Esophagus muscularis mucosa (tissue), 4 donors: ENCODE data around the gene FBN1. TPM values are rescaled to one million over a fixed set of nuclear protein-coding genes. Genes with fewer than 3 reads are reported as not detected.

Source experiments
- DNase-seq: peaks from one replicate; pipeline ENCODE4 v3.0.0-alpha.2; 2017; ENCODE audit errors: extremely low spot score
- H3K27ac ChIP-seq, 4 donors: fragments of 200-600 bp; sonication (generic); replicated peaks in 1 of 4; 1 replicate in 3 of 4; 2 replicates in 1 of 4; pipeline ENCODE4 v1.5.1; 2016 to 2019; ENCODE audit warnings: mild to moderate bottlenecking in 1 of 4
- H3K27me3 ChIP-seq, 4 donors: fragments of 200-600 bp; sonication (generic); one replicate each; pipeline versions ENCODE4 v1.5.1 to v1.6.0; 2016 to 2019
- H3K36me3 ChIP-seq, 4 donors: fragments of 200-600 bp; sonication (generic); one replicate each; pipeline ENCODE4 v1.5.1; 2016 to 2019
- H3K4me1 ChIP-seq, 4 donors: fragments of 200-600 bp; sonication (generic); one replicate each; pipeline ENCODE4 v1.5.1; 2016 to 2019
- H3K4me3 ChIP-seq, 4 donors: fragments of 200-600 bp; sonication (generic); 1 replicate in 2 of 4; 2 replicates in 2 of 4; pipeline ENCODE4 v1.5.1; 2016 to 2019; ENCODE audit warnings: mild to moderate bottlenecking in 4 of 4, moderate library complexity in 1 of 4
- H3K9me3 ChIP-seq, 4 donors: fragments of 200-600 bp; sonication (generic); 1 replicate in 3 of 4; 2 replicates in 1 of 4; pipeline ENCODE4 v1.5.1; 2016 to 2019
- CTCF ChIP-seq, 3 experiments: fragments of 200-600 bp in 2 of 3; fragments of 450-650 bp in 1 of 3; sonication (generic) in 2 of 3; IDR thresholded peaks; one replicate each; pipeline ENCODE4 v1.5.1; 2017 to 2019; ENCODE audit warnings: antibody characterized with exemption in 3 of 3, mild to moderate bottlenecking in 2 of 3, moderate library complexity in 1 of 3
- EP300 ChIP-seq: sonication (generic); formaldehyde crosslinking; IDR thresholded peaks from one replicate; pipeline ENCODE4 v1.6.1; 2017; ENCODE audit warnings: antibody characterized with exemption
- POLR2A ChIP-seq: fragments of 450-650 bp; IDR thresholded peaks from one replicate; pipeline ENCODE4 v1.6.1; 2017; ENCODE audit warnings: antibody characterized with exemption, moderate library complexity, mild to moderate bottlenecking, low read depth
- POLR2AphosphoS5 ChIP-seq, 2 donors: sonication (generic); formaldehyde crosslinking; IDR thresholded peaks; one replicate each; pipeline ENCODE4 v1.6.1; 2017; ENCODE audit warnings: antibody characterized with exemption in 2 of 2
- WGBS: methylation state at CpG from one replicate; pipeline ENCODE4 v1.1.5; 2018; 5-methylcytosine and 5-hydroxymethylcytosine counted together
- intact Hi-C: fragments of 100-400 bp; cut with DNase I; formaldehyde crosslinking; loops from one replicate; pipeline ENCODE4 v1.15.1; 2023
- total RNA-seq, 4 donors: library from RNA; depleted of rRNA; stranded (reverse); fragments of >200 nt; gene quantifications; one replicate each; pipeline versions ENCODE4 v1.1.0 to v1.2.1, GENCODE V29; 2016

The FBN1 gene
- total RNA-seq, 4 donors from 2014 or later = 159 to 253 (median 226) TPM

- no peak for DNase-seq
- Histone ChIP-seq H3K27ac (peak overlapping the region; percentile 92 to 96 (median 95)), H3K27me3 (no peaks in the 10 kb centered on the region), H3K4me3 (peak overlapping the region; percentile 90 to 93 (median 92)), H3K4me1 (peaks cover 3 to 62% (median 54%) of the 10 kb centered on the region in 4 donors), H3K9me3 (no peaks in the 10 kb centered on the region), H3K36me3 (no peaks in the 10 kb centered on the region)
- WGBS = 16% methylated on average over 12 of the region's 12 CpGs
- intact Hi-C loops = loop anchor here (5.0 to 10.0 kb wide), 4 partner anchors 117 to 289 kb away; no protein-coding TSS in a partner anchor
- TF ChIP-seq CTCF (IDR thresholded peaks at IDR 0.05) = no peak
- TF ChIP-seq POLR2AphosphoS5 (IDR thresholded peaks at IDR 0.05) = no peak
- no peak for TF ChIP-seq POLR2A
- no peak for TF ChIP-seq EP300
These were observed 1.6 kb downstream of the FBN1 start for GRCh38 chr15:48643776-48644466.

GRCh38 chr15:48643206-48643605, 2.3 kb downstream of the FBN1 start:
- H3K27ac ChIP-seq = peak overlapping the region; percentile 92 to 96 (median 95)
- H3K4me1 ChIP-seq = peaks cover 3 to 64% (median 61%) of the 10 kb centered on the region in 4 donors
- H3K4me3 ChIP-seq = peak overlapping the region; percentile 90 to 93 (median 92)
- TF ChIP-seq CTCF (IDR thresholded peaks at IDR 0.05) (no peak), POLR2AphosphoS5 (IDR thresholded peaks at IDR 0.05) (no peak), POLR2A (no peak), EP300 (no peak)
- 31% methylated on average over 3 of the region's 3 CpGs for WGBS
- intact Hi-C loops = loop anchor here (5.0 to 10.0 kb wide), 4 partner anchors 116 to 288 kb away; no protein-coding TSS in a partner anchor
- no peaks in the 10 kb centered on the region for H3K36me3 ChIP-seq
- no peak for DNase-seq
- H3K27me3 ChIP-seq = no peaks in the 10 kb centered on the region
- no peaks in the 10 kb centered on the region for H3K9me3 ChIP-seq

GRCh38 chr15:48642795-48643194, 2.7 kb downstream of the FBN1 start:
- Histone ChIP-seq H3K27ac (peak overlapping the region; percentile 92 to 96 (median 95)), H3K27me3 (no peaks in the 10 kb centered on the region), H3K36me3 (no peaks in the 10 kb centered on the region), H3K4me3 (peak overlapping the region; percentile 90 to 93 (median 92)), H3K9me3 (no peaks in the 10 kb centered on the region), H3K4me1 (peaks cover 3 to 66% (median 62%) of the 10 kb centered on the region in 4 donors)
- intact Hi-C loops = loop anchor here (5.0 to 10.0 kb wide), 4 partner anchors 115 to 288 kb away; no protein-coding TSS in a partner anchor
- TF ChIP-seq EP300 (no peak), POLR2A (no peak), CTCF (IDR thresholded peaks at IDR 0.05) (no peak), POLR2AphosphoS5 (IDR thresholded peaks at IDR 0.05) (no peak)
- 17% methylated on average over 1 of the region's 1 CpG for WGBS
- DNase-seq = no peak

GRCh38 chr15:48641416-48641815, 4.1 kb downstream of the FBN1 start:
- TF ChIP-seq POLR2A (no peak), CTCF (IDR thresholded peaks at IDR 0.05) (peak; percentile 50 to 69 (median 53))
- H3K4me3 ChIP-seq = peak overlapping the region; percentile 90 to 93 (median 92)
- H3K9me3 ChIP-seq = no peaks in the 10 kb centered on the region
- no peak for DNase-seq
- peaks cover 3 to 72% (median 63%) of the 10 kb centered on the region in 4 donors for H3K4me1 ChIP-seq
- no peaks in the 10 kb centered on the region for H3K27me3 ChIP-seq
- H3K36me3 ChIP-seq = no peaks in the 10 kb centered on the region
- peak overlapping the region; percentile 70 to 95 (median 94) for H3K27ac ChIP-seq
- intact Hi-C loops = loop anchor here (5.0 to 10.0 kb wide), 4 partner anchors 114 to 287 kb away; no protein-coding TSS in a partner anchor
- 34% methylated on average over 3 of the region's 3 CpGs for WGBS
